CD4-positive, alpha-beta T cell (primary cell): ENCODE data around the gene MAST4. TPM values are rescaled to one million over a fixed set of nuclear protein-coding genes. Genes with fewer than 3 reads are reported as not detected.

Experiments used
- ATAC-seq: fragments of 200-7000 bp; cut with Tn5 transposase; one replicate; pipeline ENCODE4 v1.10.0; 2022; ENCODE audit warnings: mild to moderate bottlenecking; ENCODE audit not compliant: poor library complexity
- CTCF ChIA-PET: fragments of 350-600 bp; sonication (Branson Sonifier 250); formaldehyde crosslinking; loops from one replicate; lab custom pipeline; 2021; ENCODE audit warnings: antibody characterized with exemption, inconsistent platforms; lab: Charles Lee
- POLR2A ChIA-PET: fragments of 350-600 bp; sonication (Branson Sonifier 250); formaldehyde crosslinking; loops from one replicate; lab custom pipeline; 2021; ENCODE audit warnings: antibody characterized with exemption, inconsistent platforms; lab: Charles Lee
- DNase-seq, 14 experiments: peaks; one replicate each; pipeline ENCODE4 v3.0.0-alpha.2; 2013 to 2020; ENCODE audit warnings: mixed read lengths in 2 of 14
- H3K27ac ChIP-seq, 2 donors: one replicate each; pipeline versions ENCODE4 v1.5.1 to v1.7.0; 2013; ENCODE audit warnings: low read length in 2 of 2, low read depth in 1 of 2, mild to moderate bottlenecking in 1 of 2
- H3K27me3 ChIP-seq, 2 experiments: 1 replicate in 1 of 2; 2 replicates in 1 of 2; pipeline versions ENCODE4 v1.6.1 to v1.7.0; 2013; ENCODE audit warnings: low read length in 2 of 2, control low read depth in 1 of 2, mild to moderate bottlenecking in 1 of 2, moderate library complexity in 1 of 2; ENCODE audit not compliant: insufficient read depth in 2 of 2, control insufficient read depth in 1 of 2
- H3K36me3 ChIP-seq: one replicate; pipeline ENCODE4 v1.6.1; 2013; ENCODE audit warnings: low read length, control low read depth; ENCODE audit not compliant: insufficient read depth
- H3K4me1 ChIP-seq: one replicate; pipeline ENCODE4 v1.6.1; 2013; ENCODE audit warnings: low read length, control low read depth; ENCODE audit not compliant: insufficient read depth
- H3K4me3 ChIP-seq: one replicate; pipeline ENCODE4 v1.5.1; 2013; ENCODE audit warnings: mild to moderate bottlenecking, low read length, moderate library complexity
- H3K9me3 ChIP-seq, 2 experiments: 1 replicate in 1 of 2; 2 replicates in 1 of 2; pipeline versions ENCODE4 v1.6.1 to v1.7.0; 2013; ENCODE audit warnings: low read length in 2 of 2, mild to moderate bottlenecking in 2 of 2, control low read depth in 1 of 2, moderate library complexity in 1 of 2; ENCODE audit not compliant: control insufficient read depth in 1 of 2, insufficient read depth in 1 of 2
- H3K27ac Mint-ChIP-seq: one replicate; pipeline ENCODE4 v1.8.0; 2020; ENCODE audit warnings: mixed read lengths
- H3K27me3 Mint-ChIP-seq: one replicate; pipeline ENCODE4 v1.8.0; 2021; ENCODE audit warnings: mixed read lengths
- H3K36me3 Mint-ChIP-seq: one replicate; pipeline ENCODE4 v1.8.0; 2021; ENCODE audit warnings: low read depth, mixed read lengths
- H3K4me1 Mint-ChIP-seq: one replicate; pipeline ENCODE4 v1.8.0; 2021; ENCODE audit warnings: low read depth, mixed read lengths
- H3K4me3 Mint-ChIP-seq: one replicate; pipeline ENCODE4 v1.8.0; 2020; ENCODE audit warnings: mild to moderate bottlenecking, mixed read lengths
- H3K9me3 Mint-ChIP-seq: one replicate; pipeline ENCODE4 v1.8.0; 2020; ENCODE audit warnings: mixed read lengths
- CTCF ChIP-seq: fragments of 200-600 bp; IDR thresholded peaks from one replicate; pipeline ENCODE4 v1.8.0; 2022; ENCODE audit warnings: antibody characterized with exemption, mild to moderate bottlenecking
- intact Hi-C, 2 experiments: fragments of 100-400 bp; cut with DNase I in 1 of 2; cut with micrococcal nuclease in 1 of 2; formaldehyde crosslinking; loops; one replicate each; pipeline versions ENCODE4 v1.15.1 to v1.9.0; 2023 to 2025; cut with DNase I, micrococcal nuclease
- total RNA-seq, 174 experiments: library from RNA in 2 of 174; stranded (reverse) in 2 of 174; gene quantifications; one replicate each; pipeline ENCODE4 v1.2.3 and lab custom pipeline; 2021 to 2026

The MAST4 gene
- total RNA-seq, 2 experiments from 2014 or later, result 21.3 to 21.6 TPM

- Mint-ChIP-seq H3K27ac (no peak overlapping the region), H3K27me3 (no peaks in the 10 kb centered on the region), H3K4me1 (no peaks in the 10 kb centered on the region), H3K36me3 (no peaks in the 10 kb centered on the region), H3K4me3 (no peak overlapping the region), H3K9me3 (no peaks in the 10 kb centered on the region)
- Histone ChIP-seq H3K4me1 (no peaks in the 10 kb centered on the region), H3K27ac (no peak overlapping the region), H3K27me3 (no peaks in the 10 kb centered on the region), H3K36me3 (no peaks in the 10 kb centered on the region), H3K4me3 (no peak overlapping the region), H3K9me3 (no peaks in the 10 kb centered on the region)
- ATAC-seq (no peak), DNase-seq (no peak)
- TF ChIP-seq CTCF, result no peak
- CTCF ChIA-PET, result no interaction called here
- POLR2A ChIA-PET, result no interaction called here
- intact Hi-C loops, result no loop called here
Observed at GRCh38 chr5:66993882-66994281, 397.7 kb downstream of the MAST4 start.

GRCh38 chr5:66994790-66995189 is 398.6 kb downstream of the MAST4 start:
- Mint-ChIP-seq H3K36me3 (no peaks in the 10 kb centered on the region), H3K4me1 (no peaks in the 10 kb centered on the region), H3K9me3 (no peaks in the 10 kb centered on the region), H3K27me3 (no peaks in the 10 kb centered on the region), H3K4me3 (no peak overlapping the region), H3K27ac (no peak overlapping the region)
- TF ChIP-seq CTCF, result no peak
- Histone ChIP-seq H3K36me3 (no peaks in the 10 kb centered on the region), H3K27me3 (no peaks in the 10 kb centered on the region), H3K27ac (no peak overlapping the region), H3K9me3 (no peaks in the 10 kb centered on the region), H3K4me3 (no peak overlapping the region), H3K4me1 (no peaks in the 10 kb centered on the region)
- ATAC-seq (no peak), DNase-seq (no peak)
- CTCF ChIA-PET, result no interaction called here
- POLR2A ChIA-PET, result interaction anchor here (1.4 kb wide), 1 partner anchor 10 kb away, joined by 4 read pairs; no protein-coding TSS in a partner anchor
- intact Hi-C loops, result no loop called here

- intact Hi-C loops, result loop anchor here (5.0 to 10.0 kb wide), 7 partner anchors 36 to 1434 kb away; no protein-coding TSS in a partner anchor
- CTCF ChIA-PET, result interaction anchor here (2.3 kb wide), 1 partner anchor 13 kb away, joined by 8 read pairs; no protein-coding TSS in a partner anchor
- Mint-ChIP-seq H3K27ac (no peak overlapping the region), H3K4me1 (peaks cover 26% of the 10 kb centered on the region), H3K4me3 (no peak overlapping the region), H3K9me3 (no peaks in the 10 kb centered on the region), H3K36me3 (peaks cover 11% of the 10 kb centered on the region), H3K27me3 (no peaks in the 10 kb centered on the region)
- no peak for TF ChIP-seq CTCF
- DNase-seq (no peak), ATAC-seq (no peak)
- Histone ChIP-seq H3K27me3 (no peaks in the 10 kb centered on the region), H3K36me3 (no peaks in the 10 kb centered on the region), H3K9me3 (no peaks in the 10 kb centered on the region), H3K27ac (no peak overlapping the region), H3K4me3 (no peak overlapping the region), H3K4me1 (peaks cover 9% of the 10 kb centered on the region)
- POLR2A ChIA-PET, result no interaction called here
Observed at GRCh38 chr5:67000794-67001475, 404.7 kb downstream of the MAST4 start.
